HepG2 (cell line): Measurements from ENCODE around the gene DUSP23. TPM values are rescaled to one million over a fixed set of nuclear protein-coding genes. Genes with fewer than 3 reads are reported as not detected.

Source experiments
- ATAC-seq: fragments of 200-7000 bp; cut with Tn5 transposase; 3 replicates; pipeline ENCODE4 v1.9.1; 2020; ENCODE audit warnings: mild to moderate bottlenecking, moderate library complexity
- BruUV-seq: library from RNA; stranded (reverse); fragments of 400-500 nt; replicated peaks from 2 replicates; lab custom pipeline; 2021; lab: Mats Ljungman, UMichigan
- CTCF ChIA-PET: fragments of 300-600 bp; formaldehyde crosslinking; extraction: SDS; loops from one replicate; lab custom pipeline; 2021; ENCODE audit warnings: low total read pairs, inconsistent platforms, low intra/inter-chr PET ratio; lab: Yijun Ruan, JAX
- POLR2A ChIA-PET: fragments of 350-600 bp; sonication (Branson Sonifier 250); formaldehyde crosslinking; loops from one replicate; lab custom pipeline; 2020; ENCODE audit warnings: antibody characterized with exemption, inconsistent platforms; lab: Yijun Ruan, JAX
- DNase-seq: peaks from one replicate; pipeline ENCODE4 v3.0.0-alpha.2; 2015; ENCODE audit warnings: low spot score
- FAIRE-seq: peaks from 3 replicates; lab custom pipeline; 2011; peaks lifted over from hg19 to GRCh38; lab: Jason Lieb, UNC
- H2AFZ ChIP-seq: one replicate; pipeline ENCODE4 v1.6.1; 2011; ENCODE audit warnings: low read length, inconsistent platforms
- H3K27ac ChIP-seq: fragments of 300-600 bp; 3 replicates; pipeline ENCODE4 v1.8.0; 2011; ENCODE audit warnings: mixed run types, mild to moderate bottlenecking, mixed read lengths, low read length, inconsistent platforms; ENCODE audit not compliant: insufficient read depth; ENCODE audit errors: extremely low read length
- H3K27me3 ChIP-seq, 2 experiments: fragments of 200-600 bp in 1 of 2; 2 replicates in 1 of 2; 3 replicates in 1 of 2; pipeline versions ENCODE4 v1.6.0 to v1.8.0; 2011; ENCODE audit warnings: low read length in 2 of 2, mild to moderate bottlenecking in 2 of 2, moderate library complexity in 2 of 2, inconsistent platforms in 1 of 2; ENCODE audit not compliant: insufficient read depth in 2 of 2, control insufficient read depth in 1 of 2
- H3K36me3 ChIP-seq, 2 experiments: fragments of 200-600 bp in 1 of 2; replicated peaks in 1 of 2; 2 replicates in 1 of 2; 3 replicates in 1 of 2; pipeline versions ENCODE4 v1.5.1 to v1.8.0; 2011; ENCODE audit warnings: low read length in 2 of 2, inconsistent platforms in 1 of 2; ENCODE audit not compliant: insufficient read depth in 2 of 2, control insufficient read depth in 1 of 2
- H3K4me1 ChIP-seq: 2 replicates; pipeline ENCODE4 v1.5.1; 2012; ENCODE audit warnings: low read length, inconsistent platforms; ENCODE audit not compliant: insufficient read depth
- H3K4me2 ChIP-seq: 2 replicates; pipeline ENCODE4 v1.6.0; 2011; ENCODE audit warnings: low read depth, low read length, inconsistent platforms
- H3K4me3 ChIP-seq, 3 experiments: fragments of 200-600 bp in 1 of 3; sonication (generic), shearing (Covaris generic) in 1 of 3; replicated peaks in 1 of 3; 2 replicates each; pipeline ENCODE4 v1.5.1; 2011 to 2016; ENCODE audit warnings: low read length in 3 of 3, inconsistent platforms in 2 of 3, low read depth in 2 of 3, mild to moderate bottlenecking in 2 of 3, control low read depth in 1 of 3, mixed read lengths in 1 of 3; ENCODE audit not compliant: insufficient read depth in 1 of 3
- H3K79me2 ChIP-seq: one replicate; pipeline ENCODE4 v1.6.1; 2011; ENCODE audit warnings: low read length, inconsistent platforms; ENCODE audit not compliant: insufficient read depth
- H3K9ac ChIP-seq: 2 replicates; pipeline ENCODE4 v1.6.0; 2011; ENCODE audit warnings: mild to moderate bottlenecking, low read depth, low read length, inconsistent platforms; ENCODE audit not compliant: insufficient read depth
- H3K9me3 ChIP-seq: 2 replicates; pipeline ENCODE4 v1.5.1; 2012; ENCODE audit warnings: mild to moderate bottlenecking, low read length
- H4K20me1 ChIP-seq: 2 replicates; pipeline ENCODE4 v1.6.0; 2011; ENCODE audit warnings: inconsistent platforms, mild to moderate bottlenecking, low read length, moderate library complexity; ENCODE audit not compliant: insufficient read depth
- DNMT1 ChIP-seq: sonication (generic); formaldehyde crosslinking; IDR thresholded peaks from 2 replicates; pipeline ENCODE4 v1.5.1; 2020; ENCODE audit warnings: mild to moderate bottlenecking, missing genetic modification reagents
- HHEX ChIP-seq: IDR thresholded peaks from 2 replicates; pipeline ENCODE4 v1.6.1; 2016; ENCODE audit warnings: control low read depth
- JUND ChIP-seq: sonication (generic); formaldehyde crosslinking; IDR thresholded peaks from 2 replicates; pipeline ENCODE4 v1.8.0; 2022; ENCODE audit warnings: mild to moderate bottlenecking, missing genetic modification reagents
- NFYB ChIP-seq: sonication (generic); formaldehyde crosslinking; IDR thresholded peaks from 2 replicates; pipeline ENCODE4 v1.4.0; 2020; ENCODE audit warnings: missing genetic modification reagents
- ZBTB7B ChIP-seq: sonication (generic); formaldehyde crosslinking; IDR thresholded peaks from 2 replicates; pipeline ENCODE4 v1.4.0; 2020; ENCODE audit warnings: missing genetic modification reagents
- ZNF256 ChIP-seq: sonication (generic); formaldehyde crosslinking; conservative IDR thresholded peaks from 2 replicates; pipeline ENCODE4 v1.4.0; 2020; ENCODE audit warnings: missing genetic modification reagents
- ZNF318 ChIP-seq: sonication (generic); formaldehyde crosslinking; IDR thresholded peaks from 2 replicates; pipeline ENCODE4 v1.4.0; 2020; ENCODE audit warnings: mild to moderate bottlenecking, missing genetic modification reagents
- ZNF513 ChIP-seq: sonication (generic); formaldehyde crosslinking; conservative IDR thresholded peaks from 2 replicates; pipeline ENCODE4 v1.5.0; 2020; ENCODE audit warnings: missing genetic modification reagents
- ZNF770 ChIP-seq: sonication (generic); formaldehyde crosslinking; IDR thresholded peaks from 2 replicates; pipeline ENCODE4 v1.5.0; 2020; ENCODE audit warnings: mild to moderate bottlenecking, missing genetic modification reagents
- ZZZ3 ChIP-seq: sonication (generic); formaldehyde crosslinking; IDR thresholded peaks from 2 replicates; pipeline ENCODE4 v1.4.0; 2020; ENCODE audit warnings: missing genetic modification reagents, mild to moderate bottlenecking, borderline replicate concordance
- WGBS: methylation state at CpG from one replicate; pipeline ENCODE4 v1.1.6; 2017; ENCODE audit warnings: low lambda C conversion rate; 5-methylcytosine and 5-hydroxymethylcytosine counted together
- in situ Hi-C: cut with HindIII; loops from 2 replicates; pipeline ENCODE4 v1.10.0; 2017; ENCODE audit warnings: low pct_unique_long_range_greater_than_20kb; ENCODE audit not compliant: extremely low pct_ligation_motif_present
- intact Hi-C: fragments of 100-400 bp; cut with micrococcal nuclease; formaldehyde crosslinking; loops from one replicate; pipeline ENCODE4 v1.10.0; 2022; ENCODE audit not compliant: unreplicated experiment
- polyA plus RNA-seq, 8 experiments: library from polyadenylated mRNA; depleted of rRNA in 3 of 8; stranded (reverse) in 7 of 8; unstranded in 1 of 8; fragments of >200 nt; fragmentation: Illumina TruSeq in 4 of 8; extraction: Trizol in 4 of 8; gene quantifications; 2 replicates each; pipeline versions ENCODE4 v1.2.1 to v1.2.3, GENCODE V29; 2011 to 2016; ENCODE audit warnings: low read depth in 4 of 8, missing spikeins in 1 of 8, mixed read lengths in 1 of 8; ENCODE audit not compliant: insufficient read depth in 1 of 8
- total RNA-seq, 5 experiments: library from RNA; depleted of rRNA; stranded (reverse); fragments of >200 nt; fragmentation: Illumina TruSeq; extraction: Trizol; gene quantifications; 2 replicates each; pipeline ENCODE4 v1.2.3, GENCODE V29; 2016; ENCODE audit warnings: low read depth in 1 of 5

Gene DUSP23
- total and polyA plus RNA-seq, 2 of the 13 experiments (the other 11 are each of a cell fraction or from before 2014, with no cell fraction given): not detected

- TF ChIP-seq ZNF513 (CRISPR knock-in tag): no peak
- TF ChIP-seq ZZZ3 (CRISPR knock-in tag): no peak
- TF ChIP-seq ZNF256 (CRISPR knock-in tag): no peak
These were observed 46.3 kb downstream of the DUSP23 start (continued) for GRCh38 chr1:159827102-159827490.

- Histone ChIP-seq H4K20me1 (no peaks in the 10 kb centered on the region), H3K4me1 (peaks cover 12% of the 10 kb centered on the region), H3K4me3 (no peak overlapping the region), H2AFZ (no peak overlapping the region), H3K4me2 (no peak overlapping the region), H3K9me3 (no peaks in the 10 kb centered on the region), H3K27me3 (peaks cover 3 to 12% of the 10 kb centered on the region in 2 experiments; a peak in 4 of 5 replicates), H3K9ac (no peak overlapping the region), H3K79me2 (no peaks in the 10 kb centered on the region), H3K27ac (no peak overlapping the region), H3K36me3 (no peaks in the 10 kb centered on the region)
- WGBS: 37% methylated on average over 3 of the region's 3 CpGs
- DNase-seq (no peak), FAIRE-seq (no peak), ATAC-seq (no peak)
- intact Hi-C loops (no loop called here), in situ Hi-C loops (no loop called here)
- no TSS peak for BruUV-seq
- ChIA-PET POLR2A (no interaction called here), CTCF (no interaction called here)
- TF ChIP-seq DNMT1 (CRISPR knock-in tag) (no peak), ZBTB7B (CRISPR knock-in tag) (no peak), ZNF318 (CRISPR knock-in tag) (no peak), NFYB (CRISPR knock-in tag) (no peak), HHEX (CRISPR knock-in tag) (no peak), ZNF770 (no peak), JUND (CRISPR knock-in tag) (no peak)
These were observed 46.8 kb downstream of the DUSP23 start for GRCh38 chr1:159827549-159827948.
